Measurements from ENCODE around the gene SLCO4A1.
"Not testable (repeated sequence)": the region's sequence is repeated elsewhere in the genome, so short reads cannot be mapped to it uniquely, and the experiment has no call there.

Gene SLCO4A1

GRCh38 chr20:62665153-62665754, 23.0 kb downstream of the SLCO4A1 start:
- no peak for DNase-seq (ENCODE audit: low read depth in 2 of 2)

GRCh38 chr20:62665826-62666735, 23.8 kb downstream of the SLCO4A1 start:
- no peak for DNase-seq (ENCODE audit: low read depth in 2 of 2)

DNA sequence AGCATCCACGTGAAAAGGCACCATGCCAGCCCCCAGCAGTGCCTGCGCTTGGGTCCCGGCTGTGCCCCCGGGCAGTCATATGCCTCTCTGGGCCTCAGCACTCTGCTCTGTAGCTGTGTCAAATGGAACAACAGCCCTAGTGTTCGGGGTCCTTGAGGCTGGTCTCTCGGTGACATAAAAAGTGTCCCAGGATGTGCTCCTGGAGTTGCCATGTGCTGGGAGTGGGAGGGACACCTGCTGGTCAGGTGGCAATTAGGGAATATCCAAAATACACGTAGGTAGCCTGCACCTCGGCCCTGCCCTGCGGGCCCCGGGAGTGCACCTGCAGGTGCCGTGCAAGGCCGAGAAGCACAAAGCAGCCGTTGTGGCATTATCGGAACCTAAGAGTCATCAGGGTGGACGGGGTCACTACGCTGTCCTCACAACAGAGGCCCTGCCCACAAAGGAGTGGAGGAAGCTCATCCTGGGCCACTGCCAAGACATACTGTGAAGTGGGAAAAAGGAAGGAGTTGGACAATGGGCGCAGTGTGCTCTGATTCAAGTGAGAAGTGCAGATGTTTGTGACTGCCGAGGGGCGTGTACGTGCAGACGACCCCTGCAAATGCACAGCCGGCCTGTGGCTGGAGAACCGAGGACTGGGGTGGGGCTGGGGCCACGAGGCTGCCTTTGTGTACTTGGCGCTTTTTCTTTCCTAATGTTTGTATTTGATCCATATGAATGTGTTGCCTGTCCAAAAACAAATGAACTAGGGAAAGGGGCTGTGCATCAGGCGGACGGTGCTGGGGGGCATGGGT, 24.6 kb downstream of the SLCO4A1 start:
- DNase-seq (ENCODE audit: low read depth in 2 of 2), result no peak

DNA sequence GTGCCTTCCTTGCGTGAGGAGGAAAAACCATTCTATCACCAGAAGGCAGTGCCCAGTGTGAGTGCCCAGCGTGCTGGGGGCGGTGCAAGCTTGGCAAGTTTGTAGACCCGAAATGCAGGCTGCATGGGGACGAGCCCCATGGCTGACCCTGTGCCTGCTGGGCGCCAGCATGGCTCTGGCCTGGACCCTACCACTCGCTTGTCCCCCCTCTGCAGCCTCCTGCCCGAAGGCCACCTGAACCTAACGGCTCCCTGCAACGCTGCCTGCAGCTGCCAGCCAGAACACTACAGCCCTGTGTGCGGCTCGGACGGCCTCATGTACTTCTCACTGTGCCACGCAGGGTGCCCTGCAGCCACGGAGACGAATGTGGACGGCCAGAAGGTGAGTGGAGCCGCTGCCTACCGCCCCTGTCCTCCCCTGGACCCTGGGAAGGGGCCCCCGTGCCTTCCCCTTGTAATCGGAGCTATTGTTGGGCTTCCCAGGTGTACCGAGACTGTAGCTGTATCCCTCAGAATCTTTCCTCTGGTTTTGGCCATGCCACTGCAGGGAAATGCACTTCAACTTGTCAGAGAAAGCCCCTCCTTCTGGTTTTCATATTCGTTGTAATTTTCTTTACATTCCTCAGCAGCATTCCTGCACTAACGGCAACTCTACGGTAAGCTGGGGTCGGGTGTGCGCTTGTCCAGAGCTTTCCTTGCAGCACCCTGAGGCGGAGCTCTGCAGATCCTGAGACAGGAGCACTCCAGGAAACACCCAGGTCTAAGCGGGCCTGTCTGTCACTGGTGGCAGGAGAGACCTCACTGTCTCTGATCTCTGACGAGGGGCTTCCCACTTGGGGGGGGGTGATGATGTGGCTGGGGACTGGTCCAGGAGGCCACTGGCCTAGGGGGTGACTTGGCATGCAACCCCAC, 25.5 kb downstream of the SLCO4A1 start:
- no peak for DNase-seq (ENCODE audit: low read depth in 2 of 2)

- no peak for DNase-seq (ENCODE audit: low read depth in 2 of 2)
Measured at GRCh38 chr20:62668441-62669027, 26.2 kb downstream of the SLCO4A1 start.

- no peak for DNase-seq (ENCODE audit: low read depth in 2 of 2)
Measured at GRCh38 chr20:62669249-62669648, 26.9 kb downstream of the SLCO4A1 start.

- DNase-seq (ENCODE audit: low read depth in 2 of 2), result no peak
Measured at GRCh38 chr20:62670156-62670555, 27.9 kb downstream of the SLCO4A1 start.

DNA sequence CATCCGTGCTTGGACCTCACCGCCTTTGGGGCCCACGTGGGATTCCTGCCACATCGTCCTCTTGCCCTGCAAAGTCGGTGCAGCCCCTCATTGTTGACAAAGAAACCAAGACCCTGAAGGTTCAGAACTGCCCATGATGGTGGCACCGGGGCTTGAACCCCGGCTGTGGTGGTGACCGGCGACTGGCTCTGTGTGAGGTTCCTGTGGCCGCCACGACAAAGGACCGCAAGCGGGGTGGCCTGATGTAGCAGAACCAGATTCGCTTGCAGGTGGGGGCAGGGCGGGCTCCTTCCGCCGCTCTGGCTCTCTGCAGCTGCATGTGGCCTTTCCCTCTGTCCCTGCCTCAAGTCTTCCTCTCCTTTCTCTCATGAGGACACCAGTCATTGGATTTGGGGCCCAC, 28.7 kb downstream of the SLCO4A1 start:
- no peak for DNase-seq (ENCODE audit: low read depth in 2 of 2)

DNA sequence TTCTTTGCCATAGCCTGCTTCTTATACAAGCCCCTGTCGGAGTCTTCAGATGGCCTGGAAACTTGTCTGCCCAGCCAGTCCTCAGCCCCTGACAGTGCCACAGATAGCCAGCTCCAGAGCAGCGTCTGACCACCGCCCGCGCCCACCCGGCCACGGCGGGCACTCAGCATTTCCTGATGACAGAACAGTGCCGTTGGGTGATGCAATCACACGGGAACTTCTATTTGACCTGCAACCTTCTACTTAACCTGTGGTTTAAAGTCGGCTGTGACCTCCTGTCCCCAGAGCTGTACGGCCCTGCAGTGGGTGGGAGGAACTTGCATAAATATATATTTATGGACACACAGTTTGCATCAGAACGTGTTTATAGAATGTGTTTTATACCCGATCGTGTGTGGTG, 29.5 kb downstream of the SLCO4A1 start:
- no peak for DNase-seq (ENCODE audit: low read depth in 2 of 2)

GRCh38 chr20:62674370-62674769, 32.1 kb downstream of the SLCO4A1 start:
- DNase-seq (ENCODE audit: low read depth in 2 of 2), result no peak

DNA sequence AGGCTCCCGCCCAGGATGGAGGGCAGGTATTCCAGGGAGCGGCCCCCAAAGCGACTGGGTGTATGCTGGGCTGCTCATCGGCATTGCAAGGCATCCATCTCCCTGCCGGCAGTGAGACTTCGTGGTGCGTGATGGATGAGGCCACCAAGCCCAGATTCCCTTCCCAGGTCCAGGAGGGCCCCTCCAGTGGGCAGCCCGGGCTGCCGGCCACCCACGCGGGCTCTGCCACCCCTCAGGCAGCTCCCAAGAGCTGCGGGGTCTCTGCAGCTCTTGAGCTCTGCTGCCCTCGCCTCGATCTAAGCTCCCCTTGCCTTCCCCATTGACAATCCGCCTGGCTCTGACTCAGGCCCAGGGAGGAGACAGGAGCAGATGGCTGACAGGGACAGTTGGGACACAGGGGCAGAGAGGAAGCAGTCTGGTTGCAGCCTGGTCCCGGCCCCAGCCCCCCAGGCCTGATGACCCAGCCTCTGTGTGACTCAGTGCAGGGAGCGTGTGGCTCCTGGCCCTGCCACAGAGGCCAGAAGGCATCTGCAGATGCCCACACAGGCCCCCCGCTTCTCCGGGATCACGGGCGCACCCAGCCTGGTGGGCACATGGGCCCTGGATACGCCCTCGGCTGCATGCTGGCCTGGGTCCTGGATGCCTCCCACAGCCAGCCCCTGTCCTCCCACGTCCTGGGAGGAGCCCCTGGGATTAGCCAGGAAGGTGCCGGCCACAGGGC, 33.0 kb downstream of the SLCO4A1 start:
- no peak for DNase-seq (ENCODE audit: low read depth in 2 of 2)

- no peak for DNase-seq (ENCODE audit: low read depth in 2 of 2)
Measured at GRCh38 chr20:62675877-62676260, 33.6 kb downstream of the SLCO4A1 start.

DNA sequence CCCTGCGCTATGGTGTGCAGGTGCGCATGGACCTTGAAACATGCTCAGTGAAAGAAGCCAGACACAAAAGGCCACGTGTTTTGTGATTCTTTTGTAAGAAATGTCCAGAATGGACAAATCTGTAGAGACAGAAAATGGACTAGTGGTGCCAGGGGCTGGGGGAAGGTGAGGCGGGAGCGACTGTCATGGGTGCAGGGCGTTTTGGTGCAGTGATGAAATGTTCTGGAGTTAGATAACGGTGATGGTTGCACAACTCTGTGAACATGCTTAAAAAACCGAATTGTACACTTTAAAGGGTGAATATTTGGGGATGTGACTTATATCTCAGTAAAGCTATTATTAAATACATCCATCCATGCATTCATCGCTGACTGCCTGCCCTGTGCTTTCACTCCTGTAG, 34.7 kb downstream of the SLCO4A1 start:
- DNase-seq (ENCODE audit: low read depth in 2 of 2), result no peak

- no peak for DNase-seq (ENCODE audit: low read depth in 2 of 2)
Measured at GRCh38 chr20:62677678-62678077, 35.4 kb downstream of the SLCO4A1 start.

DNA sequence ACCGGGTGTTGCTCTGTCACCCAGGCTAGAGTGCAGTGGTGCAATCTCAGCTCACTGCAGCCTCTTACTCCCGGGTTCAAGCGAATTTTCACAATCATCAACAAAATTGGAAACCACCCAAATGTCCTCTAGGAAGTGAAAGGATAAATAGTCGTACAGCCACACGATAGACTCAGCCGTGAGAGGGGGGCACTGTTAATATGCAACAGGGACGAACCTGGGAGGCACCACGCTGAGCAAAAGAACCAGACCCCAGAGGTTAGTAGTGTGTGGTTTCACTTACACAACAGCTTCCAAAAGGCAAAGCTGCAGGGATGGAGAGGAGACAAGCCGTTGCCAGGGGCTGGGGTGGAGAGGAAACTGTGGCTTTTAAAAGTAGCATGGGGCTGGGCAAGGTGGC, 36.2 kb downstream of the SLCO4A1 start:
- DNase-seq (ENCODE audit: low read depth in 2 of 2), result no peak

DNA sequence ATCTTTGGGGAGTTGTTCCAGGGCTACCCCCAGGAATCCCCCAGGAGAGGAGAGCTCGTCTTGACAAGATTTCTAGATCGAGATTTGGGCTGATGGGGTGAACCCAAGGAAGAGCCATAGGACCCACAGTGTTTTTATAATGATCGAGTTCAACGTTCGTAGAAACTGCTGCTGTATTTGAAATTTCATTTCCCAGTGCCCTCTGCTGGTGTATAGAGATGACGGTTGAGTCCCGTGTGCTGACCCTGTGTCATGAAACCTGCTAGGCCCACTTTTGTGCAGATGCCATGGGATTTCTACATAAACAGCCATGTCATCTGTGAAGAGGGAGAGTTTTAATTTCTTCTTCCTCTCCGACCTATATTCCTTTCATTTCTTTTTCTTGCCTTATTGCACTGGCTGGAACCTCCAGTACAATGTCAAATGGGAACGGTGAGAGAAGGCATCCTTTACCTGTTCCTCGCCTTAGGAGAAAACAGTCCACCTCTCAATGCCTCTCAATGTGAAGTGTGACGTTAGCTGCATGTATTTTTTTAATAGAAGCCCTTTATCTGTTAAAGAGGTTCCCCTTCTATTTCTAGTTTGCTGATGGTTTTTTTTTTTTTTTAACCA, 37.8 kb downstream of the SLCO4A1 start:
- no peak for DNase-seq (ENCODE audit: low read depth in 2 of 2)

DNA sequence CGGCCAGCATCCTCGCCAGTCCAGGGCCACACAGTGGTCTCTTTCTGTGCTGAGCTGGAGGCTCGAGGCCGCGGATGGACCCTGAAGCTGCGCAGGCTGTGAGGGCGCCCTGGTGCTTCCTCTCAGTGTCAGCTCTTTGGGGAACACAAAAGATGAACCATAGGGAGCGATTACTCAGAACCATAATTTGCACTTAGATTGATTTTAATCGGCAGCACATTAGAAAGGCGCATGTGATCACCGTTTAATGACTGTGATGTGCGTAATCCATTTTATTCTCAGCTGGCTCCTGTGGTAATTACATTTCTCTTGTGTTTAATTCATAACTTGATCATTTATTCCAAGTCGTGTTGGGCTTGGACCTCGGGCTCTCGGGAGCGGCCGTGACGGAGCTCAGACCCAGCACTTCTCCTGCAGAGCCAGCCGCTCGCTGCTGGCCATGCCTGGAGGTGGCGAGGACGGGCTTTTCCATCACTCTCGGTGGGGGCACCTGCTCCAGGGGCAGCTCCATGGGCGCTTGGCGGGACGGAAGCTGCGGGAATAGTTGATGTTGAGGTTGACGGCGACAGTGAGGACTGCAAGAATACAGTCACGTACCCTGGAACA, 40.7 kb downstream of the SLCO4A1 start:
- no peak for DNase-seq (ENCODE audit: low read depth in 2 of 2)

DNA sequence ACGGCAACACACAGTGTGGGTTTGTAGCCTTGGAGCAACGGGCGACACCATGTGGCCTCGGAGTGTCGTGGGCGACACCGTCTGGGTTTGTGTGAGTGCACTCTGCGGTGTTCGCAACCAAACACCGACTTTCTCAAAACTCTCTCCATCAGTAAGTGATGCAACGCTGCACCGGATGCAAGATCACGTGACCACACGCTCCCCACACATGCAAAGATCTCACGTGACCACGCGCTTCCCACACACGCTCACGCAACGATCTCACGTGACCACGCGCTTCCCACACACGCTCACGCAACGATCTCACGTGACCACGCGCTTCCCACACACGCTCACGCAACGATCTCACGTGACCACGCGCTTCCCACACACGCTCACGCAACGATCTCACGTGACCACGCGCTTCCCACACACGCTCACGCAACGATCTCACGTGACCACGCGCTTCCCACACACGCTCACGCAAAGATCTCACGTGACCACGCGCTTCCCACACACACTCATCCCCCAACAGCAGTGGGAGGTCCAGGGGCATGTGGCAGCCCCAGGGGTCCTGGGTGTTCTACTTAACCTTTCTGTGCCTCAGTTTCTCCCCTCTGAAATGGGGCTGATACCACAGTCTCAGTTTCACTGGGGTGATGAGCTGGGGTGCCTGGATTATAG, 41.5 kb downstream of the SLCO4A1 start:
- DNase-seq (ENCODE audit: low read depth in 2 of 2), result not testable (repeated sequence)

GRCh38 chr20:62684981-62685380, 42.7 kb downstream of the SLCO4A1 start:
- DNase-seq (ENCODE audit: low read depth in 2 of 2), result no peak

Data from stimulated activated CD4-positive, alpha-beta T cell treated with anti-CD3 and anti-CD28 coated beads, Interleukin-15, amount 100 ng/mL, for 48 hours (primary cell).